Measurements from ENCODE around the gene DSCAM.

GRCh38 chr21:40141621-40142020, 705.3 kb downstream of the DSCAM start:
- TF ChIP-seq EGR1 (IDR thresholded peaks at IDR 0.05; ENCODE audit: low read depth) (no peak), CTCF (IDR thresholded peaks at IDR 0.05 in 2 of 3, conservative IDR thresholded peaks at IDR 0.05 in 1 of 3; ENCODE audit: borderline replicate concordance in 1 of 3, insufficient read depth in 1 of 3, low read depth in 2 of 3, low read length in 2 of 3) (no peak), POLR2A (IDR thresholded peaks at IDR 0.05; ENCODE audit: borderline replicate concordance, extremely low read depth, insufficient read depth, insufficient read length) (no peak), JUND (IDR thresholded peaks at IDR 0.05) (no peak), REST (IDR thresholded peaks at IDR 0.05; ENCODE audit: low read depth) (no peak), MAX (IDR thresholded peaks at IDR 0.05) (no peak), SIN3A (IDR thresholded peaks at IDR 0.05; ENCODE audit: low read depth) (no peak), ZNF274 (IDR thresholded peaks at IDR 0.05; ENCODE audit: low read depth, low read length) (no peak), POLR2AphosphoS5 (IDR thresholded peaks at IDR 0.05; ENCODE audit: low read depth, low read length) (no peak)

Data from HCT116 (cell line).